Activated CD8-positive, alpha-beta T cell treated with anti-CD3 and anti-CD28 coated beads for 36 hours (primary cell): ENCODE results near the gene OR7C2. TPM values are rescaled to one million over a fixed set of nuclear protein-coding genes. Genes with fewer than 3 reads are reported as not detected.
A peak's percentile ranks its signal among the peaks of the same experiment; 100 is the strongest.

Experiments
- ATAC-seq: fragments of 200-7000 bp; cut with Tn5 transposase; one replicate; pipeline ENCODE4 v1.10.0; 2021; ENCODE audit warnings: mild to moderate bottlenecking, moderate library complexity
- CTCF ChIA-PET: fragments of 350-600 bp; sonication (Branson Sonifier 250); formaldehyde crosslinking; loops from one replicate; lab custom pipeline; 2021; ENCODE audit warnings: antibody characterized with exemption; lab: Charles Lee
- POLR2A ChIA-PET: fragments of 350-600 bp; sonication (Branson Sonifier 250); formaldehyde crosslinking; loops from one replicate; lab custom pipeline; 2021; ENCODE audit warnings: antibody characterized with exemption; lab: Charles Lee
- DNase-seq: peaks from one replicate; pipeline ENCODE4 v3.0.0-alpha.2; 2020
- H3K27ac Mint-ChIP-seq: one replicate; pipeline ENCODE4 v1.8.0; 2021; ENCODE audit warnings: mild to moderate bottlenecking, mixed read lengths
- H3K27me3 Mint-ChIP-seq: one replicate; pipeline ENCODE4 v1.8.0; 2021; ENCODE audit warnings: mixed read lengths
- H3K36me3 Mint-ChIP-seq: one replicate; pipeline ENCODE4 v1.8.0; 2021; ENCODE audit warnings: low read depth, mixed read lengths
- H3K4me1 Mint-ChIP-seq: one replicate; pipeline ENCODE4 v1.8.0; 2021; ENCODE audit warnings: low read depth, mixed read lengths
- H3K4me3 Mint-ChIP-seq: one replicate; pipeline ENCODE4 v1.8.0; 2021; ENCODE audit warnings: mild to moderate bottlenecking, moderate library complexity, mixed read lengths
- H3K9me3 Mint-ChIP-seq: one replicate; pipeline ENCODE4 v1.8.0; 2021; ENCODE audit warnings: mixed read lengths
- intact Hi-C: fragments of 100-400 bp; cut with micrococcal nuclease; formaldehyde crosslinking; loops from one replicate; pipeline ENCODE4 v1.10.0; 2022
- total RNA-seq, 2 experiments: library from RNA; stranded (reverse); gene quantifications; one replicate each; pipeline ENCODE4 v1.2.3, GENCODE V29; 2021
- TF ChIP-seq, protein P1 (sequence below): fragments of 200-600 bp; IDR thresholded peaks from one replicate; pipeline ENCODE4 v1.8.0; 2022; ENCODE audit warnings: antibody characterized with exemption, mild to moderate bottlenecking

Gene OR7C2
- total RNA-seq, result not detected

DNA sequence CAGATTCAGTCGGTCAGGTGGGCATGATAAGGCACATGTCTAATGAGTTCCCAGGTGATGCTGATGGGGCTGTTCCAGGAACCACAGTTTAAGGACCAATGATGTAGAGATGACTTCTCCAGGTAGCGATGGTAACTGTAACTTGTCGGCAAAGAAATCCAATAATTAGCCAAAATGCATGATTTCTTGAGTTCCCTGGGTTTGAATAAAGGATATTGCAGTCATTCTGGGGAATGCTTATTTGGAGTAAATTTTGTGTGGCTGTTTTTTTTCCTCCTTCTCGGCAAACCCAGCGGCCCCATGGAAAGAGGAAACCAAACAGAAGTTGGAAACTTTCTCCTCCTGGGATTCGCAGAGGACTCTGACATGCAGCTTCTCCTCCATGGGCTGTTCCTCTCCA lies at the start of gene OR7C2:
Gene OR7C2, plus strand, starts transcription at position 301 of the 400 bp plus-strand sequence. Its CDS starts 0 bp downstream, at position 301.
- intact Hi-C loops, result no loop called here
- DNase-seq (no peak), ATAC-seq (no peak)
- Mint-ChIP-seq H3K27ac (no peak within 1 kb of the TSS), H3K4me3 (no peak within 1 kb of the TSS), H3K36me3 (no peaks in the 10 kb centered on the region), H3K4me1 (peaks cover 6% of the 10 kb centered on the region), H3K9me3 (no peaks in the 10 kb centered on the region), H3K27me3 (no peaks in the 10 kb centered on the region)
- ChIA-PET POLR2A (no interaction called here), CTCF (no interaction called here)
- TF ChIP-seq, protein P1, sequence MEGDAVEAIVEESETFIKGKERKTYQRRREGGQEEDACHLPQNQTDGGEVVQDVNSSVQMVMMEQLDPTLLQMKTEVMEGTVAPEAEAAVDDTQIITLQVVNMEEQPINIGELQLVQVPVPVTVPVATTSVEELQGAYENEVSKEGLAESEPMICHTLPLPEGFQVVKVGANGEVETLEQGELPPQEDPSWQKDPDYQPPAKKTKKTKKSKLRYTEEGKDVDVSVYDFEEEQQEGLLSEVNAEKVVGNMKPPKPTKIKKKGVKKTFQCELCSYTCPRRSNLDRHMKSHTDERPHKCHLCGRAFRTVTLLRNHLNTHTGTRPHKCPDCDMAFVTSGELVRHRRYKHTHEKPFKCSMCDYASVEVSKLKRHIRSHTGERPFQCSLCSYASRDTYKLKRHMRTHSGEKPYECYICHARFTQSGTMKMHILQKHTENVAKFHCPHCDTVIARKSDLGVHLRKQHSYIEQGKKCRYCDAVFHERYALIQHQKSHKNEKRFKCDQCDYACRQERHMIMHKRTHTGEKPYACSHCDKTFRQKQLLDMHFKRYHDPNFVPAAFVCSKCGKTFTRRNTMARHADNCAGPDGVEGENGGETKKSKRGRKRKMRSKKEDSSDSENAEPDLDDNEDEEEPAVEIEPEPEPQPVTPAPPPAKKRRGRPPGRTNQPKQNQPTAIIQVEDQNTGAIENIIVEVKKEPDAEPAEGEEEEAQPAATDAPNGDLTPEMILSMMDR, result no peak

DNA sequence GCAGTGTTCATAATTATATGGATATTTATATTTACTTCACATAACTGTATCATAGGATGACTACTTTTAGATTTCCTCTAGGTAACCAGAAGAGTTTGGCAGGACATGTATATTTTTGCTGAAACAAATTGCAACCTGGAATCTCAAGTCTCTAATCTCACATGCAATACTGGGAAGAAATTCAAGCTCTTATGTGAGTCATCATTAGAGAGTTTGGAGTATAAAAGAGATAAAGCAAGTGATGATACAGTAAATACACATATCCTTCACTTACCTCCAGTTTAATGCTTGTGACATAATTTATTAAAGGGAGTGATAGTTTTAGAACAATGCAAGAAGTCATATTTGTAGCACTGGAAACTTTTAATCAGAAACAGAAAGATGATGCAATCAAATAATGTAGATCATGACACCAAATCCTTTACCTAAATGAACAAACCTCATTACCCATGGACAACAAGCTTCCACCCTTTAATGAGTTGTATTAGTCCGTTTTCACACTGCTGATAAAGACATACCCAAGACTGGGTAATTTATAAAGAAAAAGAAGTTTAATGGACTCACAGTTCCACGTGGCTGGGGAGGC lies 39.5 kb upstream of the OR7C2 start:
- Mint-ChIP-seq H3K27ac (no peak overlapping the region), H3K4me1 (peaks cover 2% of the 10 kb centered on the region), H3K4me3 (no peak overlapping the region), H3K27me3 (peaks cover 29% of the 10 kb centered on the region), H3K36me3 (no peaks in the 10 kb centered on the region), H3K9me3 (no peaks in the 10 kb centered on the region)
- DNase-seq (no peak), ATAC-seq (no peak)
- intact Hi-C loops, result no loop called here
- TF ChIP-seq, protein P1, result no peak
- ChIA-PET POLR2A (no interaction called here), CTCF (no interaction called here)

DNA sequence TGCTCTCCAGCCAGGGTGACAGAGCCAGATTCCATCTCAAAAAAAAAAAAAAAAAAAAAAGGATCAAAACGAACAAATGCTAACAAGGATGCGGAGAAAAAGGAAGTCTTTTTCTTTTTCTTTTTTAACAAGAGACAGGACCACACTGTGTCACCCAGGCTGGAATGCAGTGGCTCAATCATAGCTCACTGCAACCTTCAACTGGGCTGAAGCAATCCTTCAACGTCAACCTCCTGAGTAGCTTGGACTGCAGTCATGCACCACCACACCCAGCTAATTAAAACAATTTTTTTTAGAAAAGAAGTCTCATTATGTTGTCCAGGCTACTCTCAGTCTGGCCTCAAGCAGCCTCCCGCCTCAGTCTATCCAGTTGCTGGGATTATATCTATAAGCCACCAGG lies 34.6 kb upstream of the OR7C2 start:
- no peaks in the 10 kb centered on the region for H3K9me3 Mint-ChIP-seq
- ATAC-seq, result no peak
- ChIA-PET POLR2A (no interaction called here), CTCF (no interaction called here)
- H3K27ac Mint-ChIP-seq, result no peak overlapping the region
- no peak for DNase-seq
- no peak overlapping the region for H3K4me3 Mint-ChIP-seq
- peaks cover 27% of the 10 kb centered on the region for H3K27me3 Mint-ChIP-seq
- intact Hi-C loops, result no loop called here
- TF ChIP-seq, protein P1, result no peak
- peaks cover 1% of the 10 kb centered on the region for H3K4me1 Mint-ChIP-seq
- no peaks in the 10 kb centered on the region for H3K36me3 Mint-ChIP-seq

DNA sequence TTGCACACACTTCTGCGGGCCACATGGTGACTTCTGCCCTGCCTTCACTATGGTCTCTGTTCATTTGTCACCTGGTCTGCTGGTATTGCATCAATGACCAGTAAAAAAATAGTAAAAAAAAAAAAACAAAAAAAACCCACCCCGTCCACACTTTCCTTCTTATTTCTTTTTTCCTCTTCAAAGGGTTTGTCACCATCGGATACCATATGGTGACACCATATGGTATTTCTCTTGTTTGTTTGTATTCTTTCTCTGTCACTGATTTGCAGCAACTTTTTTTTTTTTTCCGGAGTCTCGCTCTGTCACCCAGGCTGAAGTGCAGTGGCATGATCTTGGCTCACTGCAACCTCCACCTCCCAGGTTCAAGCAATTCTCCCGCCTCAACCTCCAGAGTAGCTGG lies 26.2 kb upstream of the OR7C2 start:
- H3K9me3 Mint-ChIP-seq, result peaks cover 5% of the 10 kb centered on the region

DNA sequence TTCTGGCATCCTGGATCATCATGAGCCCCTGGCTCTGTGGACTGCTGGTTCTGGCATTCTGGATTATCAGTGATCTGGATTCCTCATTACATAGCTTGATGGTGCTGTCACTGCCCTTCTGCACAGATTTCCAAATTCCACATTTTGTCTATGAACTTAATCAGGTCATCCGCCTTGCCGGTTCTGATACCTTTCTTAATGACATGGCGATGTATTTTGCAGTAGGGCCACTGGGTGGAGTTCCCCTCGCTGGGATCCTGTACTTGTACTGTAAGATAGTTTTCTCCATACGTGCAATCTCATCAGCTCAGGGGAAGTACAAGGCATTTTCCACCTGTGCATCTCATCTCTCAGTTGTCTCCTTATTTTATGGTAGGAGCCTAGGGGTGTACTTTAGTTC lies 24.4 kb upstream of the OR7C2 start:
- CTCF ChIA-PET, result no interaction called here
- ATAC-seq, result no peak
- POLR2A ChIA-PET, result no interaction called here

More for the DNA sequence above, 26.2 kb upstream of the OR7C2 start:
- TF ChIP-seq, protein P1, result no peak
- peaks cover 31% of the 10 kb centered on the region for H3K27me3 Mint-ChIP-seq
- ATAC-seq (no peak), DNase-seq (no peak)
- ChIA-PET CTCF (no interaction called here), POLR2A (no interaction called here)
- H3K27ac Mint-ChIP-seq, result no peak overlapping the region
- H3K4me1 Mint-ChIP-seq, result no peaks in the 10 kb centered on the region
- intact Hi-C loops, result no loop called here
- no peaks in the 10 kb centered on the region for H3K36me3 Mint-ChIP-seq
- no peak overlapping the region for H3K4me3 Mint-ChIP-seq

More for the DNA sequence above, 24.4 kb upstream of the OR7C2 start:
- H3K9me3 Mint-ChIP-seq, result peaks cover 5% of the 10 kb centered on the region
- intact Hi-C loops, result no loop called here
- H3K4me3 Mint-ChIP-seq, result no peak overlapping the region
- peaks cover 31% of the 10 kb centered on the region for H3K27me3 Mint-ChIP-seq
- peak; percentile 2 for DNase-seq
- H3K36me3 Mint-ChIP-seq, result no peaks in the 10 kb centered on the region
- TF ChIP-seq, protein P1, result no peak
- H3K27ac Mint-ChIP-seq, result no peak overlapping the region
- H3K4me1 Mint-ChIP-seq, result no peaks in the 10 kb centered on the region
